ENCODE measurements around the gene ARHGAP24.

- TF ChIP-seq CTCF (conservative IDR thresholded peaks at IDR 0.05; ENCODE audit: low read depth in 2 of 2) (no peak), REST (IDR thresholded peaks at IDR 0.05; ENCODE audit: unreplicated experiment) (no peak), EZH2 (IDR thresholded peaks at IDR 0.05; ENCODE audit: low read depth, unreplicated experiment) (no peak), POLR2AphosphoS5 (IDR thresholded peaks at IDR 0.05; ENCODE audit: low read depth) (no peak), ZNF331 (CRISPR knock-in tag; IDR thresholded peaks at IDR 0.05; ENCODE audit: low read depth) (no peak), CREB1 (CRISPR knock-in tag; IDR thresholded peaks at IDR 0.05; ENCODE audit: low read depth) (no peak), ZNF462 (CRISPR knock-in tag; IDR thresholded peaks at IDR 0.05) (no peak), EZH2phosphoT487 (IDR thresholded peaks at IDR 0.05; ENCODE audit: unreplicated experiment) (no peak), STAT1 (IDR thresholded peaks at IDR 0.05; ENCODE audit: unreplicated experiment) (no peak)
Observed at GRCh38 chr4:85496933-85497332, 22.0 kb downstream of the ARHGAP24 start.
